RWPE1 (cell line): ENCODE results near the gene MAGEB6.
"Not testable (repeated sequence)": the region's sequence is repeated elsewhere in the genome, so short reads cannot be mapped to it uniquely, and the experiment has no call there.

Experiments
- CTCF ChIA-PET: fragments of 350-600 bp; sonication (Branson Sonifier 250); formaldehyde crosslinking; extraction: SDS; loops from one replicate; lab custom pipeline; 2021; lab: Yijun Ruan, JAX
- POLR2A ChIA-PET: fragments of 400-600 bp; formaldehyde crosslinking; extraction: SDS; loops from one replicate; lab custom pipeline; 2020; ENCODE audit warnings: antibody characterized with exemption; ENCODE audit not compliant: low non-redundant PET; lab: Yijun Ruan, JAX
- DNase-seq: peaks from one replicate; pipeline ENCODE4 v3.0.0; 2012; ENCODE audit warnings: low spot score
- H3K27ac ChIP-seq: fragments of 450-650 bp; 2 replicates; pipeline ENCODE4 v1.5.1; 2017
- CTCF ChIP-seq: fragments of 450-650 bp; conservative IDR thresholded peaks from 2 replicates; pipeline ENCODE4 v1.5.1; 2017; ENCODE audit warnings: low read depth, mild to moderate bottlenecking

MAGEB6 gene

GRCh38 chrX:26192204-26192603 is at the start of gene MAGEB6:
Gene MAGEB6 (plus strand): TSS chrX:26192440. CDS start chrX:26193847, 1,407 bp downstream.
- POLR2A ChIA-PET, result no interaction called here
- no peak for DNase-seq
- no peak within 1 kb of the TSS for H3K27ac ChIP-seq
- CTCF ChIA-PET, result no interaction called here
- TF ChIP-seq CTCF, result no peak

- TF ChIP-seq CTCF, result no peak
- ChIA-PET CTCF (no interaction called here), POLR2A (no interaction called here)
- no peak overlapping the region for H3K27ac ChIP-seq
- DNase-seq, result no peak
Measured at GRCh38 chrX:26146024-26146423, 46.2 kb upstream of the MAGEB6 start.

DNA sequence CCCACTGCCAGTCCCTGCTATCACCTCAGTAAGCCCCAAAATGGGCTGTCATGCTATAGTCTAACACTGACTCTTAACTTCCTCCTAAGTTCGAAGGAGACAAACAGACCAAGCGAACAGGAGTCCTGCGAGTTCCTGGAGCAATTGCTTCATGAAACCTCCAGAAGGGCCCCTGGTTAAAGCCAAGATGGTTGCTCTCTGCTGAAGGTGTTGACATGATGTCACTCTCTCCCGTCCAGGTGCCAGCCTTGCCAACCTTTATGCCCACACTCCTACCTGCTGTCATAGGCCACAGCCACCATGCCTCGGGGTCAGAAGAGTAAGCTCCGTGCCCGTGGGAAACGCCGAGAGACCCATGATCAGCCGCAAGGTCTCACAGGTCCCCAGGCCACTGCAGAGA is 31.9 kb upstream of the MAGEB6 start, which contains the start of gene MAGEB6B:
Gene MAGEB6B (plus strand): TSS at position 301 of the 400 bp plus-strand sequence. CDS start 0 bp downstream, at position 301.
- POLR2A ChIA-PET, result no interaction called here
- H3K27ac ChIP-seq, result no peak within 1 kb of the TSS
- DNase-seq, result no peak
- no peak for TF ChIP-seq CTCF
- CTCF ChIA-PET, result no interaction called here

- CTCF ChIA-PET, result no interaction called here
Measured at GRCh38 chrX:26203561-26203960, 11.3 kb downstream of the MAGEB6 start.

GRCh38 chrX:26204717-26205116 is 12.5 kb downstream of the MAGEB6 start:
- CTCF ChIA-PET, DNase-seq, POLR2A ChIA-PET, H3K27ac ChIP-seq: not testable (repeated sequence)

More at GRCh38 chrX:26203561-26203960, 11.3 kb downstream of the MAGEB6 start:
- DNase-seq, result no peak
- no peak overlapping the region for H3K27ac ChIP-seq
- no peak for TF ChIP-seq CTCF
- POLR2A ChIA-PET, result no interaction called here

GRCh38 chrX:26208012-26208411 is 15.8 kb downstream of the MAGEB6 start:
- ChIA-PET POLR2A (no interaction called here), CTCF (no interaction called here)
- no peak overlapping the region for H3K27ac ChIP-seq
- DNase-seq, result no peak
- TF ChIP-seq CTCF, result no peak

GRCh38 chrX:26215869-26216268 is 23.6 kb downstream of the MAGEB6 start, which contains the start of gene MAGEB5:
Gene MAGEB5 (plus strand): TSS chrX:26216169. CDS start chrX:26217302, 1,133 bp downstream.
- ChIA-PET CTCF (no interaction called here), POLR2A (no interaction called here)
- no peak for TF ChIP-seq CTCF
- DNase-seq, result no peak
- no peak within 1 kb of the TSS for H3K27ac ChIP-seq
